T-helper 2 cell treated with Interferon-gamma antibody and Interleukin-4, amounts not matched to agents 5 μg/mL and 100 μg/mL, for 36 hours (primary cell): ENCODE measurements around the gene DERL3.
A peak's percentile ranks its signal among the peaks of the same experiment; 100 is the strongest.

ENCODE experiments used
- DNase-seq: peaks from one replicate; pipeline ENCODE4 v3.0.0; 2021; ENCODE audit warnings: low spot score
- H3K27ac Mint-ChIP-seq: one replicate; pipeline ENCODE4 v1.8.0; 2021; ENCODE audit warnings: mild to moderate bottlenecking, mixed read lengths
- H3K27me3 Mint-ChIP-seq: one replicate; pipeline ENCODE4 v1.8.0; 2021; ENCODE audit warnings: low read depth, mixed read lengths
- H3K36me3 Mint-ChIP-seq: one replicate; pipeline ENCODE4 v1.8.0; 2021; ENCODE audit warnings: low read depth, mixed read lengths
- H3K4me1 Mint-ChIP-seq: one replicate; pipeline ENCODE4 v1.8.0; 2021; ENCODE audit warnings: low read depth, mixed read lengths
- H3K4me3 Mint-ChIP-seq: one replicate; pipeline ENCODE4 v1.8.0; 2022; ENCODE audit warnings: mild to moderate bottlenecking, moderate library complexity, mixed read lengths
- H3K9me3 Mint-ChIP-seq: one replicate; pipeline ENCODE4 v1.8.0; 2021; ENCODE audit warnings: mixed read lengths

DERL3 gene

GRCh38 chr22:23791738-23792645 is 46.8 kb downstream of the DERL3 start:
- Mint-ChIP-seq H3K4me1 (peaks cover 21% of the 10 kb centered on the region), H3K27ac (no peak overlapping the region), H3K4me3 (no peak overlapping the region), H3K27me3 (no peaks in the 10 kb centered on the region), H3K36me3 (peaks cover 34% of the 10 kb centered on the region), H3K9me3 (no peaks in the 10 kb centered on the region)
- no peak for DNase-seq

GRCh38 chr22:23790819-23791737 is 47.7 kb downstream of the DERL3 start:
- Mint-ChIP-seq H3K9me3 (no peaks in the 10 kb centered on the region), H3K4me1 (peaks cover 28% of the 10 kb centered on the region), H3K36me3 (peaks cover 27% of the 10 kb centered on the region), H3K27me3 (no peaks in the 10 kb centered on the region), H3K27ac (no peak overlapping the region), H3K4me3 (no peak overlapping the region)
- no peak for DNase-seq

- no peak overlapping the region for H3K27ac Mint-ChIP-seq
- DNase-seq: no peak
- H3K36me3 Mint-ChIP-seq: peaks cover 25% of the 10 kb centered on the region
- peak overlapping the region; percentile 26 for H3K4me3 Mint-ChIP-seq
- H3K9me3 Mint-ChIP-seq: no peaks in the 10 kb centered on the region
- H3K4me1 Mint-ChIP-seq: peaks cover 28% of the 10 kb centered on the region
- H3K27me3 Mint-ChIP-seq: no peaks in the 10 kb centered on the region
Observed at GRCh38 chr22:23789638-23790037, 49.2 kb downstream of the DERL3 start.

GRCh38 chr22:23789121-23789520 is 49.7 kb downstream of the DERL3 start:
- no peak for DNase-seq
- no peak overlapping the region for H3K27ac Mint-ChIP-seq
- peaks cover 33% of the 10 kb centered on the region for H3K4me1 Mint-ChIP-seq
- H3K27me3 Mint-ChIP-seq: no peaks in the 10 kb centered on the region
- no peaks in the 10 kb centered on the region for H3K9me3 Mint-ChIP-seq
- no peak overlapping the region for H3K4me3 Mint-ChIP-seq
- H3K36me3 Mint-ChIP-seq: peaks cover 25% of the 10 kb centered on the region

GRCh38 chr22:23787910-23788309 is 50.9 kb downstream of the DERL3 start:
- H3K36me3 Mint-ChIP-seq: peaks cover 20% of the 10 kb centered on the region
- H3K4me3 Mint-ChIP-seq: peak overlapping the region; percentile 91
- no peak for DNase-seq
- H3K4me1 Mint-ChIP-seq: peaks cover 34% of the 10 kb centered on the region
- no peaks in the 10 kb centered on the region for H3K9me3 Mint-ChIP-seq
- H3K27ac Mint-ChIP-seq: peak overlapping the region; percentile 84
- H3K27me3 Mint-ChIP-seq: no peaks in the 10 kb centered on the region

GRCh38 chr22:23787600-23787896 is 51.3 kb downstream of the DERL3 start:
- H3K27me3 Mint-ChIP-seq: no peaks in the 10 kb centered on the region
- peaks cover 17% of the 10 kb centered on the region for H3K36me3 Mint-ChIP-seq
- peak overlapping the region; percentile 84 for H3K27ac Mint-ChIP-seq
- peaks cover 32% of the 10 kb centered on the region for H3K4me1 Mint-ChIP-seq
- H3K9me3 Mint-ChIP-seq: no peaks in the 10 kb centered on the region
- no peak for DNase-seq
- peak overlapping the region; percentile 91 for H3K4me3 Mint-ChIP-seq

GRCh38 chr22:23786752-23787599 is 51.8 kb downstream of the DERL3 start, which contains the start of gene SMARCB1:
Gene SMARCB1 (plus strand): TSS chr22:23786966. CDS start chr22:23787170, 204 bp downstream.
- H3K27ac Mint-ChIP-seq: peak within 1 kb of the TSS; percentile 84
- H3K9me3 Mint-ChIP-seq: no peaks in the 10 kb centered on the region
- DNase-seq: peak; percentile 87
- no peaks in the 10 kb centered on the region for H3K27me3 Mint-ChIP-seq
- peaks cover 12% of the 10 kb centered on the region for H3K36me3 Mint-ChIP-seq
- H3K4me1 Mint-ChIP-seq: peaks cover 30% of the 10 kb centered on the region
- H3K4me3 Mint-ChIP-seq: peak within 1 kb of the TSS; percentile 91

- Mint-ChIP-seq H3K27ac (peak overlapping the region; percentile 84), H3K36me3 (peaks cover 9% of the 10 kb centered on the region), H3K4me1 (peaks cover 30% of the 10 kb centered on the region), H3K27me3 (no peaks in the 10 kb centered on the region), H3K4me3 (peak overlapping the region; percentile 91), H3K9me3 (no peaks in the 10 kb centered on the region)
- peak; percentile 17 for DNase-seq
Observed at GRCh38 chr22:23786261-23786710, 52.5 kb downstream of the DERL3 start.
